HEK293 (cell line): Measurements from ENCODE around the gene MNT.

ENCODE experiments used
- BCL11B ChIP-seq: fragments of 450-650 bp; formaldehyde crosslinking; IDR thresholded peaks from 2 replicates; pipeline ENCODE4 v1.5.1; 2016; ENCODE audit warnings: low read depth, missing biosample characterization, missing genetic modification characterization
- GLIS2 ChIP-seq: fragments of 450-650 bp; formaldehyde crosslinking; IDR thresholded peaks from 2 replicates; pipeline ENCODE4 v1.5.1; 2016; ENCODE audit warnings: missing biosample characterization, missing genetic modification characterization
- HIC1 ChIP-seq: fragments of 450-650 bp; formaldehyde crosslinking; IDR thresholded peaks from 2 replicates; pipeline ENCODE4 v1.5.1; 2016; ENCODE audit warnings: missing biosample characterization, missing genetic modification characterization
- HOXD13 ChIP-seq: sonication (generic); formaldehyde crosslinking; IDR thresholded peaks from 2 replicates; pipeline ENCODE4 v1.8.0; 2022; ENCODE audit warnings: missing genetic modification reagents, borderline replicate concordance
- KLF16 ChIP-seq: fragments of 450-650 bp; formaldehyde crosslinking; IDR thresholded peaks from 2 replicates; pipeline ENCODE4 v1.5.1; 2017; ENCODE audit warnings: missing biosample characterization, missing genetic modification characterization
- KLF8 ChIP-seq: fragments of 450-650 bp; formaldehyde crosslinking; IDR thresholded peaks from 2 replicates; pipeline ENCODE4 v1.5.1; 2016; ENCODE audit warnings: missing biosample characterization, missing genetic modification characterization
- SP3 ChIP-seq: fragments of 450-650 bp; formaldehyde crosslinking; IDR thresholded peaks from 2 replicates; pipeline ENCODE4 v1.5.1; 2016; ENCODE audit warnings: missing biosample characterization, missing genetic modification characterization
- SP7 ChIP-seq: fragments of 450-650 bp; formaldehyde crosslinking; IDR thresholded peaks from 2 replicates; pipeline ENCODE4 v1.5.1; 2016; ENCODE audit warnings: missing biosample characterization, missing genetic modification characterization
- ZBTB10 ChIP-seq: fragments of 450-650 bp; formaldehyde crosslinking; IDR thresholded peaks from 2 replicates; pipeline ENCODE4 v1.5.1; 2016; ENCODE audit warnings: missing biosample characterization, missing genetic modification characterization
- ZBTB44 ChIP-seq: fragments of 450-650 bp; IDR thresholded peaks from 2 replicates; pipeline ENCODE4 v1.5.1; 2018; ENCODE audit warnings: missing biosample characterization, mild to moderate bottlenecking, missing genetic modification characterization
- ZBTB48 ChIP-seq: fragments of 450-650 bp; formaldehyde crosslinking; IDR thresholded peaks from 2 replicates; pipeline ENCODE4 v1.5.1; 2016; ENCODE audit warnings: missing biosample characterization, missing genetic modification characterization
- ZBTB6 ChIP-seq: fragments of 450-650 bp; formaldehyde crosslinking; IDR thresholded peaks from 2 replicates; pipeline ENCODE4 v1.5.1; 2017; ENCODE audit warnings: missing biosample characterization, missing genetic modification characterization
- ZFP37 ChIP-seq: fragments of 450-650 bp; formaldehyde crosslinking; IDR thresholded peaks from 2 replicates; pipeline ENCODE4 v1.5.1; 2016; ENCODE audit warnings: missing biosample characterization, missing genetic modification characterization
- ZIC2 ChIP-seq: fragments of 450-650 bp; formaldehyde crosslinking; IDR thresholded peaks from 2 replicates; pipeline ENCODE4 v1.5.1; 2016; ENCODE audit warnings: missing biosample characterization, missing genetic modification characterization
- ZNF2 ChIP-seq: fragments of 450-650 bp; formaldehyde crosslinking; IDR thresholded peaks from 2 replicates; pipeline ENCODE4 v1.5.1; 2016; ENCODE audit warnings: missing biosample characterization, missing genetic modification characterization
- ZNF24 ChIP-seq: fragments of 450-650 bp; formaldehyde crosslinking; IDR thresholded peaks from 2 replicates; pipeline ENCODE4 v1.5.1; 2016; ENCODE audit warnings: missing biosample characterization, missing genetic modification characterization
- ZNF274 ChIP-seq, 2 experiments: fragments of 200-500 bp in 1 of 2; fragments of 450-650 bp in 1 of 2; sonication (Bioruptor generic) in 1 of 2; formaldehyde crosslinking in 1 of 2; IDR thresholded peaks; 2 replicates each; pipeline versions ENCODE4 v1.5.1 to v1.6.1; 2014 to 2016; ENCODE audit warnings: borderline replicate concordance in 1 of 2, inconsistent platforms in 1 of 2, low read length in 1 of 2, missing biosample characterization in 1 of 2, missing genetic modification characterization in 1 of 2
- ZNF391 ChIP-seq: fragments of 450-650 bp; formaldehyde crosslinking; IDR thresholded peaks from 2 replicates; pipeline ENCODE4 v1.5.1; 2016; ENCODE audit warnings: low read depth, missing biosample characterization, missing genetic modification characterization, borderline replicate concordance
- ZNF433 ChIP-seq: fragments of 450-650 bp; formaldehyde crosslinking; IDR thresholded peaks from 2 replicates; pipeline ENCODE4 v1.5.1; 2016; ENCODE audit warnings: missing biosample characterization, missing genetic modification characterization, low read depth
- ZNF555 ChIP-seq: fragments of 450-650 bp; formaldehyde crosslinking; conservative IDR thresholded peaks from 2 replicates; pipeline ENCODE4 v1.5.1; 2017; ENCODE audit warnings: missing biosample characterization, mild to moderate bottlenecking, missing genetic modification characterization, inconsistent platforms
- ZNF571 ChIP-seq: fragments of 450-650 bp; formaldehyde crosslinking; IDR thresholded peaks from 2 replicates; pipeline ENCODE4 v1.5.0; 2017; ENCODE audit warnings: missing biosample characterization, missing genetic modification characterization
- ZNF610 ChIP-seq: fragments of 450-650 bp; formaldehyde crosslinking; IDR thresholded peaks from 2 replicates; pipeline ENCODE4 v1.5.1; 2016; ENCODE audit warnings: missing biosample characterization, missing genetic modification characterization, borderline replicate concordance
- ZNF677 ChIP-seq: fragments of 450-650 bp; IDR thresholded peaks from 2 replicates; pipeline ENCODE4 v1.5.0; 2018; ENCODE audit warnings: missing biosample characterization, mild to moderate bottlenecking, missing genetic modification characterization, moderate library complexity
- ZNF747 ChIP-seq: fragments of 450-650 bp; formaldehyde crosslinking; IDR thresholded peaks from 2 replicates; pipeline ENCODE4 v1.5.1; 2016; ENCODE audit warnings: missing biosample characterization, missing genetic modification characterization
- ZNF837 ChIP-seq: fragments of 450-650 bp; formaldehyde crosslinking; IDR thresholded peaks from 2 replicates; pipeline ENCODE4 v1.5.1; 2016; ENCODE audit warnings: missing biosample characterization, missing genetic modification characterization
- ZSCAN16 ChIP-seq: fragments of 450-650 bp; formaldehyde crosslinking; IDR thresholded peaks from 2 replicates; pipeline ENCODE4 v1.5.1; 2016; ENCODE audit warnings: missing biosample characterization, missing genetic modification characterization
- TF ChIP-seq, protein P1 (sequence below): fragments of 450-650 bp; formaldehyde crosslinking; IDR thresholded peaks from 2 replicates; pipeline ENCODE4 v1.5.1; 2016; ENCODE audit warnings: missing biosample characterization, missing genetic modification characterization, borderline replicate concordance

Gene MNT

DNA sequence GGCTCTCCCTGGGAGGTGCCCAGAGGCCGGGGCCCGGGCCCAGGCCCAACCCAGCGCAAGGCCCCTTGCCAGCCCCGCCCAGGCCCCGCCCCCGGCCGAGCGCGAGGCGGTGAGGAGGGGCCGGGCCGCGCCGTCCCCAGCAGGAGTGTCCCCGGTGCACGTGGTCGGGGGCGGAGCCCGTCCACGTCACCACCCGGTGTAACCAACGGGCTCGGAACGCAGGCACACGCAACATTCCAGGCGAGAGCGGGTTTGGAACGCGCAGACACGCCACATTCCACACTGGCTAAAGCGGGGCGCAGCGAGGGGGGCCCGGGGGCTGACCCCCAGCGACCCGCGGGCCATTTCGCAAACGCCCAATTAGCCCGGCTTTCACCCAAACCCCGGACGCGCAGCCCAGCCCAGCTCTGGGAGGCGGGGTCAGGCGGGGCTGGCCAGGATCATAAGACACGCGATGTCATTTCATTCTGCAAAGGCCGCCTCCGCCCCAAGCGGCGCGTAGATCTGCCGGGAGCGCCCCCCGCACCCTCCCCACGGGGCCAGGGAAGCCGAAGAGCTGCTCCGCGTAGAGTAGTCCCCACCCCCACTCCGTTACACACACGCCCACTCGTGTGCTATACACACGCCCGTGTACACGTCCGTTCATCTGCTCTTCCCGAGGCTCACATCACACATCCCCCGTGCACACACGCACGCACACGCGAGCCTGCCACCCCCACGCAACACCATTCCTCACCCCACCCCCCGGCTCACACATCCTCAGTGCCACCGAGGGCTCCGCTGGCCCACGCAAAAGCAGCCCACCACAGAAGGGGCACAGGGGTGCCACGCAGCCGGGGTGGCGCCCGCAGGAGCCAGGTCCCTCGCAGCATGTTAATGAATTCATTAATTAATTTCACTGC lies 1.0 kb downstream of the MNT start (continued):
- 0 out of 2 replicates have a peak, but pooled peaks have one; percentile 36 for TF ChIP-seq ZBTB6 (tag by site-specific recombination)
- TF ChIP-seq ZBTB44, result no peak
- TF ChIP-seq ZNF433 (tag by site-specific recombination), result no peak
- TF ChIP-seq ZBTB48 (tag by site-specific recombination), result peak; percentile 44
- peak; percentile 99 for TF ChIP-seq ZSCAN16 (tag by site-specific recombination)
- no peak for TF ChIP-seq ZFP37 (tag by site-specific recombination)
- TF ChIP-seq ZNF677, result no peak
- 0 out of 2 replicates have a peak, but pooled peaks have one; percentile 64 for TF ChIP-seq ZNF747 (tag by site-specific recombination)
- TF ChIP-seq BCL11B (tag by site-specific recombination), result peak; percentile 71; the same call in 1 of the 2 replicates
- TF ChIP-seq ZNF2 (tag by site-specific recombination), result peak; percentile 54; the same call in 1 of the 2 replicates
- TF ChIP-seq ZNF555 (tag by site-specific recombination), result no peak
- TF ChIP-seq SP7 (tag by site-specific recombination), result peak; percentile 86
- TF ChIP-seq ZNF24 (tag by site-specific recombination), result peak; percentile 33
- TF ChIP-seq KLF16, result peak; percentile 90
- TF ChIP-seq ZNF837, result peak; percentile 33; the same call in 1 of the 2 replicates
- TF ChIP-seq GLIS2 (tag by site-specific recombination), result peak; percentile 99
- TF ChIP-seq, protein P1, sequence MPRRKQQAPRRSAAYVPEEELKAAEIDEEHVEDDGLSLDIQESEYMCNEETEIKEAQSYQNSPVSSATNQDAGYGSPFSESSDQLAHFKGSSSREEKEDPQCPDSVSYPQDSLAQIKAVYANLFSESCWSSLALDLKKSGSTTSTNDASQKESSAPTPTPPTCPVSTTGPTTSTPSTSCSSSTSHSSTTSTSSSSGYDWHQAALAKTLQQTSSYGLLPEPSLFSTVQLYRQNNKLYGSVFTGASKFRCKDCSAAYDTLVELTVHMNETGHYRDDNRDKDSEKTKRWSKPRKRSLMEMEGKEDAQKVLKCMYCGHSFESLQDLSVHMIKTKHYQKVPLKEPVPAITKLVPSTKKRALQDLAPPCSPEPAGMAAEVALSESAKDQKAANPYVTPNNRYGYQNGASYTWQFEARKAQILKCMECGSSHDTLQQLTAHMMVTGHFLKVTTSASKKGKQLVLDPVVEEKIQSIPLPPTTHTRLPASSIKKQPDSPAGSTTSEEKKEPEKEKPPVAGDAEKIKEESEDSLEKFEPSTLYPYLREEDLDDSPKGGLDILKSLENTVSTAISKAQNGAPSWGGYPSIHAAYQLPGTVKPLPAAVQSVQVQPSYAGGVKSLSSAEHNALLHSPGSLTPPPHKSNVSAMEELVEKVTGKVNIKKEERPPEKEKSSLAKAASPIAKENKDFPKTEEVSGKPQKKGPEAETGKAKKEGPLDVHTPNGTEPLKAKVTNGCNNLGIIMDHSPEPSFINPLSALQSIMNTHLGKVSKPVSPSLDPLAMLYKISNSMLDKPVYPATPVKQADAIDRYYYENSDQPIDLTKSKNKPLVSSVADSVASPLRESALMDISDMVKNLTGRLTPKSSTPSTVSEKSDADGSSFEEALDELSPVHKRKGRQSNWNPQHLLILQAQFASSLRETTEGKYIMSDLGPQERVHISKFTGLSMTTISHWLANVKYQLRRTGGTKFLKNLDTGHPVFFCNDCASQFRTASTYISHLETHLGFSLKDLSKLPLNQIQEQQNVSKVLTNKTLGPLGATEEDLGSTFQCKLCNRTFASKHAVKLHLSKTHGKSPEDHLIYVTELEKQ (tag by site-specific recombination), result peak; percentile 6; the same call in 1 of the 2 replicates
- peak; percentile 76 for TF ChIP-seq ZNF391
- TF ChIP-seq ZNF571 (tag by site-specific recombination), result no peak
- TF ChIP-seq ZIC2 (tag by site-specific recombination), result peak; percentile 29; the same call in 1 of the 2 replicates
- 0 out of 2 replicates have a peak, but pooled peaks have one; percentile 25 for TF ChIP-seq ZNF610 (tag by site-specific recombination)
- no peak for TF ChIP-seq HOXD13
- peak; percentile 95 for TF ChIP-seq SP3 (tag by site-specific recombination)
- peak; percentile 96 for TF ChIP-seq HIC1 (tag by site-specific recombination)
- peak; percentile 96 for TF ChIP-seq KLF8 (tag by site-specific recombination)
- no peak for TF ChIP-seq ZNF274 (IDR thresholded peaks at IDR 0.05; ENCODE audit: low read length)
- no peak for TF ChIP-seq ZNF274 (tag by site-specific recombination; IDR thresholded peaks at IDR 0.05; ENCODE audit: borderline replicate concordance)
- peak; percentile 88 for TF ChIP-seq ZBTB10
